ENCODE results near the gene SLC24A2.

Gene SLC24A2

DNA sequence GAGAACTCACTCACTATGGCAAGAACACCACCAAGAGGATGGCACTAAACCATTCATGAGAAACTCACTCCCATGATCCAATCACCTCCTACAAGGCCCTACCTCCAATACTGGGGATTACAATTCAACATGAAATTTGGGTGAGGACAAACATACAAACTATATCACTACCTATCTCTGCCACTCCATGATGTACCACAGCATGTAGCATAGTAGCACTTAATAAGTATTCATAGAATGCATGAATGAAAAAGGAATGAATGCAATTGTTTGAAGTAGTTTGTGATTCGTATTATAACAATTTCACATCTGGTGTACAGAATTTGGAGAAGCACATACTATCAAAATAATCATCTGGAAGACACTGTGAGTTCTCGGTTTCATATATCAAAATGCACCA, 27.9 kb upstream of the SLC24A2 start:
- Histone ChIP-seq H3K4me2 (ENCODE audit: low read length, poor library complexity, severe bottlenecking) (no peak overlapping the region), H2AFZ (ENCODE audit: low read depth, low read length) (no peak overlapping the region), H4K91ac (ENCODE audit: low read length) (no peak overlapping the region), H3K4me1 (ENCODE audit: control insufficient read depth, insufficient read depth, low read depth, low read length) (no peaks in the 10 kb centered on the region), H3K23ac (ENCODE audit: low read length in 2 of 2) (no peak overlapping the region), H3K36me3 (ENCODE audit: control insufficient read depth in 1 of 2, insufficient read depth in 2 of 2, low read depth in 1 of 2, low read length in 2 of 2) (no peaks in the 10 kb centered on the region), H2AK5ac (ENCODE audit: low read length, severe bottlenecking) (no peak overlapping the region), H2BK12ac (ENCODE audit: low read length in 2 of 2) (no peak overlapping the region), H3K79me1 (replicated peaks; ENCODE audit: low read length, poor library complexity, severe bottlenecking) (no peaks in the 10 kb centered on the region), H3K18ac (ENCODE audit: low read depth in 1 of 2, low read length in 2 of 2) (no peak overlapping the region), H3K14ac (ENCODE audit: low read length in 2 of 2) (no peak overlapping the region), H2BK15ac (ENCODE audit: low read depth, poor library complexity, severe bottlenecking) (no peak overlapping the region), H4K8ac (ENCODE audit: low read length) (no peak overlapping the region), H3K4ac (ENCODE audit: low read depth in 1 of 2, low read length in 2 of 2) (no peak overlapping the region), H3K27ac (ENCODE audit: low read length, poor library complexity, severe bottlenecking) (no peak overlapping the region), H3K27me3 (ENCODE audit: control insufficient read depth in 1 of 2, insufficient read depth in 1 of 2, low read length in 2 of 2) (no peaks in the 10 kb centered on the region), H3K9me3 (ENCODE audit: control insufficient read depth, low read length) (peaks cover 58% of the 10 kb centered on the region), H3K4me3 (ENCODE audit: insufficient read depth in 1 of 2, low read depth in 1 of 2, low read length in 2 of 2) (no peak overlapping the region), H3K9ac (ENCODE audit: low read length) (no peak overlapping the region), H2BK5ac (ENCODE audit: low read depth, low read length, poor library complexity, severe bottlenecking) (no peak overlapping the region), H2BK120ac (ENCODE audit: low read depth, low read length) (no peak overlapping the region)
- WGBS: 33% methylated on average over 1 of the region's 2 CpGs
- no peak for DNase-seq

- Histone ChIP-seq H3K18ac (ENCODE audit: low read depth in 1 of 2, low read length in 2 of 2) (no peak overlapping the region), H3K23ac (ENCODE audit: low read length in 2 of 2) (no peak overlapping the region), H2AFZ (ENCODE audit: low read depth, low read length) (no peak overlapping the region), H2BK12ac (ENCODE audit: low read length in 2 of 2) (no peak overlapping the region), H3K79me1 (replicated peaks; ENCODE audit: low read length, poor library complexity, severe bottlenecking) (no peaks in the 10 kb centered on the region), H3K27me3 (ENCODE audit: control insufficient read depth in 1 of 2, insufficient read depth in 1 of 2, low read length in 2 of 2) (peaks cover 0 to 9% of the 10 kb centered on the region in 2 experiments), H4K8ac (ENCODE audit: low read length) (no peak overlapping the region), H2BK120ac (ENCODE audit: low read depth, low read length) (no peak overlapping the region), H3K4me1 (ENCODE audit: control insufficient read depth, insufficient read depth, low read depth, low read length) (no peaks in the 10 kb centered on the region), H3K27ac (ENCODE audit: low read length, poor library complexity, severe bottlenecking) (no peak overlapping the region), H2BK15ac (ENCODE audit: low read depth, poor library complexity, severe bottlenecking) (no peak overlapping the region), H3K9me3 (ENCODE audit: control insufficient read depth, low read length) (peaks cover 58% of the 10 kb centered on the region), H4K91ac (ENCODE audit: low read length) (no peak overlapping the region), H3K4me2 (ENCODE audit: low read length, poor library complexity, severe bottlenecking) (no peak overlapping the region), H3K4ac (ENCODE audit: low read depth in 1 of 2, low read length in 2 of 2) (no peak overlapping the region), H3K36me3 (ENCODE audit: control insufficient read depth in 1 of 2, insufficient read depth in 2 of 2, low read depth in 1 of 2, low read length in 2 of 2) (no peaks in the 10 kb centered on the region), H2BK5ac (ENCODE audit: low read depth, low read length, poor library complexity, severe bottlenecking) (no peak overlapping the region), H3K4me3 (ENCODE audit: insufficient read depth in 1 of 2, low read depth in 1 of 2, low read length in 2 of 2) (no peak overlapping the region), H3K14ac (ENCODE audit: low read length in 2 of 2) (no peak overlapping the region), H2AK5ac (ENCODE audit: low read length, severe bottlenecking) (no peak overlapping the region), H3K9ac (ENCODE audit: low read length) (no peak overlapping the region)
- DNase-seq: no peak
These were observed 23.4 kb upstream of the SLC24A2 start for GRCh38 chr9:19812194-19812593.

DNA sequence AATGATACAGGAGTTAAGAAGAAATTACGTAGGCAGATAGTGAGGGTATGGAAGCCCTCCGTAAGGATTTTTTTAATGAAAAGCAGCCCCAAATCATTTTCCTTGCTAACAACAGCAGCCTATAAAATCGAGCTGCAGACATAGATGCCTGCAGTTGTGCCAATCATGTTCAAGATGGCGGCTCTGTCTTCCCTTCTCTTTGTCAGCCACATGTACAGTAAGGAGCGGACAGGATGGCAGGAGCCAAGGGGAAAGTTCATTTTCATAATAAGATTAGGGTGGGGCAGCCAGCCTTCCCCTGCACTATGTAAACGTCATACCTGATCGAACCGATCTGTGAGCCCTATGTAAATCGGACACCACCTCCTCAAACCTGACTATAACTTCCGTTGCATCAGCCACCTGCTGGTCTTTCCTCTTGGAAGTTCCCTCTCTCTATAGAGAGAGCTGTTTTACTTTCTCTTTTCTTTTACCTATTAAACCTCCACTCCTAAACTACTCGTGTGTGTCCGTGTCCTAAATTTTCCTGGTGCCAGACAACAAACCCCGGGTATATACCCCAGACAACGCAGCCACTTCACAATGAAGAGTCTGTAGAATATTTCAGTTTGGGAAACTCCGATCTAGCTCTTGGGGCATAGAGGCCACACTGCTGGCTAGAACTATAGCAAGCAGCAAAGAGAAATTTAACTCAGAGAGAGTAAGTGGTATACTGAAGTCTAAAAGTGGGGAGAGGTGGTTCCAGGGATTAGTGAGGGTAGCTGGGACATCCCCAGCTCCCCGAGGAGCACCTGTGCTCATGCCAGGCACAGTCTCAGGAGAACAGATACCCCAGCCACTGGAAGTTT, 20.8 kb upstream of the SLC24A2 start:
- H3K27me3 ChIP-seq (ENCODE audit: control insufficient read depth in 1 of 2, insufficient read depth in 1 of 2, low read length in 2 of 2): peaks cover 0 to 15% of the 10 kb centered on the region in 2 experiments
- no peak overlapping the region for H3K18ac ChIP-seq (ENCODE audit: low read depth in 1 of 2, low read length in 2 of 2)
- H3K23ac ChIP-seq (ENCODE audit: low read length in 2 of 2): no peak overlapping the region
- H3K4me2 ChIP-seq (ENCODE audit: low read length, poor library complexity, severe bottlenecking): no peak overlapping the region
- H3K4me3 ChIP-seq (ENCODE audit: insufficient read depth in 1 of 2, low read depth in 1 of 2, low read length in 2 of 2): no peak overlapping the region
- no peak overlapping the region for H2BK120ac ChIP-seq (ENCODE audit: low read depth, low read length)
- H2BK5ac ChIP-seq (ENCODE audit: low read depth, low read length, poor library complexity, severe bottlenecking): no peak overlapping the region
- no peak overlapping the region for H2BK15ac ChIP-seq (ENCODE audit: low read depth, poor library complexity, severe bottlenecking)
- no peak overlapping the region for H3K4ac ChIP-seq (ENCODE audit: low read depth in 1 of 2, low read length in 2 of 2)
- H4K8ac ChIP-seq (ENCODE audit: low read length): no peak overlapping the region
- H3K36me3 ChIP-seq (ENCODE audit: control insufficient read depth in 1 of 2, insufficient read depth in 2 of 2, low read depth in 1 of 2, low read length in 2 of 2): no peaks in the 10 kb centered on the region
- no peak for DNase-seq
- 88% methylated on average over 15 of the region's 16 CpGs for WGBS
- no peaks in the 10 kb centered on the region for H3K79me1 ChIP-seq (replicated peaks; ENCODE audit: low read length, poor library complexity, severe bottlenecking)
- no peak overlapping the region for H4K91ac ChIP-seq (ENCODE audit: low read length)
- H3K4me1 ChIP-seq (ENCODE audit: control insufficient read depth, insufficient read depth, low read depth, low read length): no peaks in the 10 kb centered on the region
- H3K14ac ChIP-seq (ENCODE audit: low read length in 2 of 2): no peak overlapping the region
- H2BK12ac ChIP-seq (ENCODE audit: low read length in 2 of 2): no peak overlapping the region
- H3K9ac ChIP-seq (ENCODE audit: low read length): no peak overlapping the region
- H2AFZ ChIP-seq (ENCODE audit: low read depth, low read length): no peak overlapping the region
- H3K9me3 ChIP-seq (ENCODE audit: control insufficient read depth, low read length): peaks cover 35% of the 10 kb centered on the region
- H3K27ac ChIP-seq (ENCODE audit: low read length, poor library complexity, severe bottlenecking): no peak overlapping the region
- H2AK5ac ChIP-seq (ENCODE audit: low read length, severe bottlenecking): no peak overlapping the region

DNA sequence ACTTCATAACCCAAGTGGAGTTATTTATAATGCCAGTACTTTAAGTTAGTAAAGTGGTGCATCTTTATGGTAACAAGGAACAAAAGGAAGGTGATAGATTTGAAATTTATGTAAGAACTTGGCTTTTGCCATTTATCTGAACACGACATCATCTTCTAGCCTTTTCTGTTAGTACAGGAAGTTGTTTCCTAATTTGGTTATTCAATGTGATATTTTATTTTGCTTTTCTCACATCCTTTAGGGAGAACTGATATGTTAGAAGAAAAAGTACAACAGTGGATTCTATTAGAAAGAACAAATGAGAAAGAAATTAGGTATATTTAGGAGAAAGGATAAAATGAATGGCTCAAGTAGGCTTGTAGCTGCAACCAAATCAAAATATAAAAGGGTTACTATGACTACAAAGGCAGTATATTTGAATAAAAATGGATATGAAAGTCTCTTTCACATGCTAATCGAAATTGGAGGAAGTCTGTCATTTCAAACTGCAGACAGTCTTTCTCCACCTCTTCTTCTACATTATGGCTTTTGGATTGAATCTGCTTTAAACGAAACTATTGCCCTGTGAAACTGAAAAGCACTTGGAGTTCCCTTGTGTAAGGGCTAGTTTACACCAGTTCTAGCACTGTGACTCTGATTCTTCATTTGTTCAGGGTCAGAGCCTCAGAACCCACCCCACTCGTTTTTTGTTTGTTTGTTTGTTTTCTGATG, 18.5 kb upstream of the SLC24A2 start:
- Histone ChIP-seq H2BK120ac (ENCODE audit: low read depth, low read length) (no peak overlapping the region), H3K36me3 (ENCODE audit: control insufficient read depth in 1 of 2, insufficient read depth in 2 of 2, low read depth in 1 of 2, low read length in 2 of 2) (no peaks in the 10 kb centered on the region), H2AFZ (ENCODE audit: low read depth, low read length) (no peak overlapping the region), H3K14ac (ENCODE audit: low read length in 2 of 2) (no peak overlapping the region), H3K4me1 (ENCODE audit: control insufficient read depth, insufficient read depth, low read depth, low read length) (no peaks in the 10 kb centered on the region), H4K8ac (ENCODE audit: low read length) (no peak overlapping the region), H3K23ac (ENCODE audit: low read length in 2 of 2) (no peak overlapping the region), H3K4me2 (ENCODE audit: low read length, poor library complexity, severe bottlenecking) (no peak overlapping the region), H3K9ac (ENCODE audit: low read length) (no peak overlapping the region), H2AK5ac (ENCODE audit: low read length, severe bottlenecking) (no peak overlapping the region), H2BK12ac (ENCODE audit: low read length in 2 of 2) (no peak overlapping the region), H3K18ac (ENCODE audit: low read depth in 1 of 2, low read length in 2 of 2) (no peak overlapping the region), H2BK5ac (ENCODE audit: low read depth, low read length, poor library complexity, severe bottlenecking) (no peak overlapping the region), H3K27ac (ENCODE audit: low read length, poor library complexity, severe bottlenecking) (no peak overlapping the region), H3K79me1 (replicated peaks; ENCODE audit: low read length, poor library complexity, severe bottlenecking) (no peaks in the 10 kb centered on the region), H4K91ac (ENCODE audit: low read length) (no peak overlapping the region), H3K27me3 (ENCODE audit: control insufficient read depth in 1 of 2, insufficient read depth in 1 of 2, low read length in 2 of 2) (peaks cover 0 to 15% of the 10 kb centered on the region in 2 experiments), H3K4me3 (ENCODE audit: insufficient read depth in 1 of 2, low read depth in 1 of 2, low read length in 2 of 2) (no peak overlapping the region), H3K4ac (ENCODE audit: low read depth in 1 of 2, low read length in 2 of 2) (no peak overlapping the region), H2BK15ac (ENCODE audit: low read depth, poor library complexity, severe bottlenecking) (no peak overlapping the region), H3K9me3 (ENCODE audit: control insufficient read depth, low read length) (peaks cover 16% of the 10 kb centered on the region)
- WGBS: 23% methylated on average over 2 of the region's 4 CpGs
- DNase-seq: no peak

Data from mesenchymal stem cell (in vitro differentiated cells and primary cell).